GM23338 (cell line): ENCODE data around the gene C2orf72. TPM values are rescaled to one million over a fixed set of nuclear protein-coding genes. Genes with fewer than 3 reads are reported as not detected.

Experiments
- ATAC-seq: fragments of 200-7000 bp; cut with Tn5 transposase; 3 replicates; pipeline ENCODE4 v1.9.1; 2020
- DNase-seq: peaks from one replicate; pipeline ENCODE4 v3.0.0-alpha.2; 2015; ENCODE audit warnings: low spot score
- H2AFZ ChIP-seq: fragments of 200-600 bp; sonication (generic); 2 replicates; pipeline ENCODE4 v1.8.0; 2016; ENCODE audit warnings: antibody characterized with exemption, mild to moderate bottlenecking, moderate library complexity
- H3F3A ChIP-seq: fragments of 200-600 bp; sonication (generic); replicated peaks from 2 replicates; pipeline ENCODE4 v1.8.0; 2017; ENCODE audit warnings: antibody characterized with exemption, mixed run types, low read depth
- H3K27ac ChIP-seq: fragments of 200-600 bp; sonication (generic); 2 replicates; pipeline ENCODE4 v1.6.1; 2016; ENCODE audit warnings: low read depth
- H3K27me3 ChIP-seq: fragments of 200-600 bp; sonication (generic); 2 replicates; pipeline ENCODE4 v1.8.0; 2016; ENCODE audit warnings: mild to moderate bottlenecking, mixed run types, moderate library complexity; ENCODE audit not compliant: insufficient read depth
- H3K36me3 ChIP-seq: fragments of 200-600 bp; sonication (generic); 2 replicates; pipeline ENCODE4 v1.8.0; 2016; ENCODE audit warnings: mild to moderate bottlenecking; ENCODE audit not compliant: insufficient read depth
- H3K4me1 ChIP-seq: fragments of 200-600 bp; sonication (generic); 2 replicates; pipeline ENCODE4 v1.8.0; 2016; ENCODE audit warnings: mild to moderate bottlenecking, moderate library complexity; ENCODE audit not compliant: insufficient read depth
- H3K4me2 ChIP-seq: fragments of 200-600 bp; sonication (generic); 2 replicates; pipeline ENCODE4 v1.7.1; 2017; ENCODE audit warnings: mixed run types
- H3K4me3 ChIP-seq: fragments of 200-600 bp; sonication (generic); 2 replicates; pipeline ENCODE4 v1.6.1; 2016; ENCODE audit warnings: mixed run types
- H3K79me2 ChIP-seq: fragments of 200-600 bp; sonication (generic); replicated peaks from 2 replicates; pipeline ENCODE4 v1.8.0; 2017; ENCODE audit warnings: mild to moderate bottlenecking; ENCODE audit not compliant: insufficient read depth
- H3K9me2 ChIP-seq: fragments of 200-600 bp; sonication (generic); 2 replicates; pipeline ENCODE4 v1.8.0; 2017; ENCODE audit not compliant: insufficient read depth
- H4K20me1 ChIP-seq: fragments of 200-600 bp; sonication (generic); replicated peaks from 2 replicates; pipeline ENCODE4 v1.8.0; 2017; ENCODE audit warnings: mild to moderate bottlenecking; ENCODE audit not compliant: insufficient read depth
- H3K27ac Mint-ChIP-seq: 2 replicates; pipeline ENCODE4 v1.8.0; 2020; ENCODE audit warnings: inconsistent platforms, mild to moderate bottlenecking, moderate library complexity, mixed read lengths
- H3K27me3 Mint-ChIP-seq: 3 replicates; pipeline ENCODE4 v1.8.0; 2022; ENCODE audit warnings: low read depth, mild to moderate bottlenecking, moderate library complexity, mixed read lengths, inconsistent platforms; ENCODE audit not compliant: insufficient read depth, poor library complexity
- H3K36me3 Mint-ChIP-seq: 3 replicates; pipeline ENCODE4 v1.8.0; 2021; ENCODE audit warnings: low read depth, mild to moderate bottlenecking, inconsistent platforms, moderate library complexity, mixed read lengths
- H3K4me1 Mint-ChIP-seq: 3 replicates; pipeline ENCODE4 v1.8.0; 2020; ENCODE audit warnings: mild to moderate bottlenecking, inconsistent platforms, mixed read lengths
- H3K4me3 Mint-ChIP-seq: 3 replicates; pipeline ENCODE4 v1.8.0; 2021; ENCODE audit warnings: moderate library complexity, mild to moderate bottlenecking, inconsistent platforms, mixed read lengths
- H3K9me3 Mint-ChIP-seq: 3 replicates; pipeline ENCODE4 v1.8.0; 2020; ENCODE audit warnings: moderate library complexity, mild to moderate bottlenecking, inconsistent platforms, mixed read lengths
- EZH2phosphoT487 ChIP-seq: fragments of 200-600 bp; sonication (generic); IDR thresholded peaks from one replicate; pipeline ENCODE4 v1.8.1; 2018; ENCODE audit warnings: antibody characterized with exemption; ENCODE audit not compliant: unreplicated experiment
- JUNB ChIP-seq: IDR thresholded peaks from one replicate; pipeline ENCODE4 v1.6.1; 2016; ENCODE audit warnings: antibody characterized with exemption; ENCODE audit not compliant: unreplicated experiment
- NANOG ChIP-seq: IDR thresholded peaks from 2 replicates; pipeline ENCODE4 v1.6.1; 2016; ENCODE audit warnings: antibody characterized with exemption, borderline replicate concordance
- POLR2AphosphoS5 ChIP-seq: IDR thresholded peaks from 2 replicates; pipeline ENCODE4 v1.6.1; 2016; ENCODE audit warnings: antibody characterized with exemption, low read depth
- STAT1 ChIP-seq: IDR thresholded peaks from one replicate; pipeline ENCODE4 v1.6.1; 2016; ENCODE audit warnings: antibody characterized with exemption; ENCODE audit not compliant: unreplicated experiment
- ZNF114 ChIP-seq: fragments of 250-450 bp; sonication (Bioruptor Pico); IDR thresholded peaks from 2 replicates; pipeline ENCODE4 v1.5.0; 2020; ENCODE audit warnings: mild to moderate bottlenecking, moderate library complexity
- ZNF331 ChIP-seq: fragments of 250-450 bp; sonication (Bioruptor Pico); IDR thresholded peaks from 2 replicates; pipeline ENCODE4 v1.5.0; 2020; ENCODE audit warnings: low read depth, mild to moderate bottlenecking, moderate library complexity
- ZNF462 ChIP-seq: fragments of 250-450 bp; sonication (Bioruptor Pico); IDR thresholded peaks from 2 replicates; pipeline ENCODE4 v1.5.0; 2020; ENCODE audit warnings: mild to moderate bottlenecking, moderate library complexity
- polyA plus RNA-seq: library from polyadenylated mRNA; unstranded; fragments of >200 nt; fragmentation: Nextera tagmentation; extraction: Ambion mirVana; gene quantifications from 2 replicates; pipeline ENCODE4 v1.2.1, GENCODE V29; 2016
- total RNA-seq: library from RNA; depleted of rRNA; stranded (reverse); fragments of >200 nt; shearing (Covaris generic); gene quantifications from 2 replicates; pipeline ENCODE4 v1.2.3, GENCODE V29; 2014

Gene C2orf72
- total and polyA plus RNA-seq, 2 experiments from 2014 or later: 0.37 to 1.4 TPM

- no peaks in the 10 kb centered on the region for H3K27me3 Mint-ChIP-seq
- H3K27me3 ChIP-seq: no peaks in the 10 kb centered on the region
- no peaks in the 10 kb centered on the region for H3K9me2 ChIP-seq
- no peak overlapping the region for H3K27ac Mint-ChIP-seq
- no peaks in the 10 kb centered on the region for H3K4me1 Mint-ChIP-seq
- H2AFZ ChIP-seq: no peak overlapping the region
- ATAC-seq (no peak), DNase-seq (no peak)
- no peak overlapping the region for H3K4me3 Mint-ChIP-seq
- no peak overlapping the region for H3K4me3 ChIP-seq
- no peak overlapping the region for H3K27ac ChIP-seq
- H3K9me3 Mint-ChIP-seq: no peaks in the 10 kb centered on the region
- peaks cover 65% of the 10 kb centered on the region for H3K36me3 Mint-ChIP-seq
- H3K4me2 ChIP-seq: no peak overlapping the region
- H3K4me1 ChIP-seq: no peaks in the 10 kb centered on the region
- TF ChIP-seq JUNB (no peak), ZNF114 (CRISPR knock-in tag) (no peak)
- H3K79me2 ChIP-seq: peaks cover 8% of the 10 kb centered on the region; the same call in 1 of the 2 replicates
- H3K36me3 ChIP-seq: peaks cover 71% of the 10 kb centered on the region
- H4K20me1 ChIP-seq: peaks cover 9% of the 10 kb centered on the region
- no peaks in the 10 kb centered on the region for H3F3A ChIP-seq
Observed at GRCh38 chr2:231069379-231070054, 32.2 kb downstream of the C2orf72 start.

GRCh38 chr2:231084565-231084964, 47.2 kb downstream of the C2orf72 start:
- no peaks in the 10 kb centered on the region for H3K4me1 ChIP-seq
- Mint-ChIP-seq H3K36me3 (peaks cover 86% of the 10 kb centered on the region), H3K27ac (no peak overlapping the region), H3K4me1 (no peaks in the 10 kb centered on the region), H3K4me3 (no peak overlapping the region), H3K27me3 (no peaks in the 10 kb centered on the region), H3K9me3 (no peaks in the 10 kb centered on the region)
- no peaks in the 10 kb centered on the region for H3F3A ChIP-seq
- H3K4me2 ChIP-seq: no peak overlapping the region
- H3K9me2 ChIP-seq: no peaks in the 10 kb centered on the region
- H3K27me3 ChIP-seq: no peaks in the 10 kb centered on the region
- DNase-seq (no peak), ATAC-seq (no peak)
- peaks cover 69% of the 10 kb centered on the region for H3K36me3 ChIP-seq
- no peak overlapping the region for H2AFZ ChIP-seq
- no peak overlapping the region for H3K27ac ChIP-seq
- H3K79me2 ChIP-seq: no peaks in the 10 kb centered on the region
- TF ChIP-seq NANOG (no peak), ZNF462 (no peak), POLR2AphosphoS5 (no peak), JUNB (no peak), ZNF331 (CRISPR knock-in tag) (no peak), ZNF114 (CRISPR knock-in tag) (no peak), STAT1 (no peak), EZH2phosphoT487 (no peak)
- no peak overlapping the region for H3K4me3 ChIP-seq
- peaks cover 11% of the 10 kb centered on the region for H4K20me1 ChIP-seq
